Hematopoietic multipotent progenitor cell treated with erythropoietin and hydrocortisone succinate and interleukin-3 and kit ligand, for 4 days (in vitro differentiated cells): ENCODE results near the gene ALG3.
"Not testable (repeated sequence)": the region's sequence is repeated elsewhere in the genome, so short reads cannot be mapped to it uniquely, and the experiment has no call there.

Source experiments
- DNase-seq: peaks from one replicate; pipeline ENCODE4 v3.0.0-alpha.2; 2015

ALG3 gene

DNA sequence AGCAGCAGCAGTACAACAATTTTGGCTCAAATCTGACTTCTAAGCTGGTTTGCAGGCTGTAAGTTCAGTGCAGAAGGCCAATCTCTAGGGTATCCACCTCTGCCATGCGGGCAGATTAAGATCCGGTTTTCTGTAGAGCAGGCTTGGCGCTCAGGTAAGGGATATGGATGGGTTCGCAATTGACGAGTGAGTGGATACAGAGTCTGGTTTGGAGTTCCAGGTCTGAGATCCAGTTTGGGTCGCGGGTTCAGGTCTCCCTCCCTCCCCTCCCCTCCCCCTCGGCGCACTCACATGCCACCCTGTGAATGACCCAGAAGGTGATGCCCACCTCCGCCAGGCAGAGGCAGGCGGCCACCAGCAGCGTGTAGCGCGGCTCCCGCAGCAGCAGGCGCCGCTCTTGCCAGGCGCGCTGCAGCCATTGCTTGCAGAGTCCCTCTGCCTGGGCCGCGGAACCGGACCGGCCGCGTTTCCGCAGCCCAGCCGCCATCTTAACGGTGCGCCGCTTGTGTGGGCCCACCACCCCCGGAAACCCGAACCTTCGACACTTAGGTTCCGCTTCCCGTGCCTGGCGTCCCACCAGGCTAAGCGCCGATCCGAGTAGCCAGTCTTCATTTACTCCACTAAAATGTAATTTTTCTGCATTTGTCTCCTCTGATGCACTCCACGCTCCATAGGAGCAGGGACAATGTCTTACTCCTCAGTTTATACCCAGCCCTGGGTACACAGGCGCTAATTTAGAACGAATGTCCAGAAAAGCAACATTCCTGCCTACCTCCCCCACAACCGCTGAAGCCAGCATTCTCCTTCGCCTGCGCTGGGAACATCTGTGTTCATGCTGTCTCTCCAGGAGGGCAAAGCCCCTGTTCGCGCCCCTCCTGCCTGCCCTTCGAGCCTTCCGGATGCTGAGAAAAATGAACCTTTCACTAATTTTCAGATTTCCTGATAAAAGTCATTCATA, at the start of gene ALG3:
Gene ALG3, minus strand, starts transcription at position 509 of the 958 bp plus-strand sequence. Its CDS starts 22 bp downstream, at position 487.
- peak; percentile 94 for DNase-seq

DNA sequence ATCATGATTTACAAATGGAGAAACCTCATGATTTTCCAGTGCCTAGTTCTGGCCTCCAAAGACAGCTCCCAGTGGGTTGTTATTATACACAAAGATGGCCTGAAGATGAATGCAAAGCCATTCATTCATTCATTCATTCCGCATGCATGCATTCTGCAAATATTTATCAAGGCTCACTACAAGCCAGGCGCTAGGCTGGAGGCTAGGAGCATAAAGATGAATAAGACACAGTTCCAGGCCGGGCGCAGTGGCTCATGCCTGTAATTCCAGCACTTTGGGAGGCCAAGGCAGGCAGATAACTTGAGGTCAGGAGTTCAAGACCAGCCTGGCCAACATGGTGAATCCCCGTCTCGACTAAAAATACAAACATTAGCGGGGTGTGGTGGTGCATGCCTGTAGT, 47.9 kb upstream of the ALG3 start:
- DNase-seq, result no peak

- DNase-seq, result no peak
Measured at GRCh38 chr3:184295771-184296170, 47.0 kb upstream of the ALG3 start.

- DNase-seq, result no peak
Measured at GRCh38 chr3:184291738-184292445, 43.1 kb upstream of the ALG3 start.

DNA sequence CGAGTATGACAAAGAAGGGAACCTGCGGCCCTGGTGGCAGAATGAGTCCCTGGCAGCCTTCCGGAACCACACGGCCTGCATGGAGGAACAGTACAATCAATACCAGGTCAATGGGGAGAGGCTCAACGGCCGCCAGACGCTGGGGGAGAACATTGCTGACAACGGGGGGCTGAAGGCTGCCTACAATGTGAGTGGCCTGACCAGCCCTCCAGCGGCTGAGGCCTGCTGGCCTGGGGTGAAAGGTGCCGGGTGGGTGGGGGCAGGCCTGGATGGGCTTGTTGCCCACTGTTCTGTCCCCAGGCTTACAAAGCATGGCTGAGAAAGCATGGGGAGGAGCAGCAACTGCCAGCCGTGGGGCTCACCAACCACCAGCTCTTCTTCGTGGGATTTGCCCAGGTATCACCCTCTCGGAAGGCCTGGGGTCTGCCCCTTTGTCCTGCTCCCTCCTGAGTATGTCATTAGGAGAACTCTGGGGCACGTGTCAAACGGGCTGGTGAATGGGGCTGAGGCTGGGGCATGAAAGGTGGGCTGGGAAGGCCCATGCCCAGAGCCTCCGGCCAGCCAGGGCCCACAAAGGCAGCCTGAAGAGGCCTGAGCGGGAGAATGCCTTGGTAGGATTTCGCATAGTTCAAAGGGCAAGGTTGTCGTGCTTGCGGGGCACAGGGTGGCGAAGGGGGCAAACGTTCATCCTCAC, 42.4 kb upstream of the ALG3 start:
- DNase-seq, result no peak

GRCh38 chr3:184290331-184290730, 41.6 kb upstream of the ALG3 start:
- DNase-seq, result no peak

DNA sequence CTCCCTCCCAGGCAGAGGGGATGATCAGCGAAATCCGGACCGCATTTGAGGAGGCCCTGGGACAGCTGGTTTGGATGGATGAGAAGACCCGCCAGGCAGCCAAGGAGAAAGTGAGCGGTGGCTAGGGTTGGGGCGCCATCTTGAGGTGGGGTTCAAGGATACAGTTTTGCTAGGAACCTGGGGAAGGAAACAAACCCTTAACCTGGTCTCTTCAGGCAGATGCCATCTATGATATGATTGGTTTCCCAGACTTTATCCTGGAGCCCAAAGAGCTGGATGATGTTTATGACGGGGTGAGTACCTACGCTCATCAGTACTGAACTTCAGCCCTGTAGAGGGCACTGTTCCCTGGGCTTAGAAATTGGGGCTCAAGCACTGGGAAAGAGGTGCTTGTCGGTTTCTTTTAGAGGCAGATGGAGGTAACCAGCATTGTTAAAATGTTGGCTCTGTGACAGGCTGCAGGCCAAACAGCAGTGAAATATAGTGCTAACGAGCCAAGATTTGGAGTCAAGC, 40.7 kb upstream of the ALG3 start:
- DNase-seq, result peak; percentile 82

GRCh38 chr3:184284696-184285095, 35.9 kb upstream of the ALG3 start:
- peak; percentile 72 for DNase-seq

GRCh38 chr3:184283681-184284080, 34.9 kb upstream of the ALG3 start:
- no peak for DNase-seq

DNA sequence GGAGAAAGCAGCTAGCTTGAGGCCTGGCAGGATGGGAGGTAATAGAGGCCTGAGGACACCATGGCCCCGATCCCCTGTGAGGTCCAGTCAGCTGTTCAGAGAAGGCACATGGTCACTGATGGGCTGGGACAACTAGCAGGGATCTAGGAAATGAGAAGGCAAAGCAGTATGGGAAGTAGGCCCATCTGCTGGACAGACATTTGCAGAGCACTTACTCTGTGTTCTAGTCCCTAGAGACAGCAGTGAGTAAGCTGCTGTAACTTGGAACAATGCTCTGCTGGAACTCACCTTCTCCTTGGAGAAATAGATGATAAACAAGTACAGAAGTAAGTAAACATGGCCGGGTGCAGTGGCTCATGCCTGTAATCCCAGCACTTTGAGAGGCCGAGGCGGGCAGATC, 34.2 kb upstream of the ALG3 start:
- no peak for DNase-seq

- DNase-seq, result no peak
Measured at GRCh38 chr3:184277366-184277765, 28.6 kb upstream of the ALG3 start.

GRCh38 chr3:184275961-184276910, 27.5 kb upstream of the ALG3 start, which contains the start of gene ECE2:
ECE2 (plus strand) TSS chr3:184276022; CDS start chr3:184276154, 132 bp downstream.
- no peak for DNase-seq

DNA sequence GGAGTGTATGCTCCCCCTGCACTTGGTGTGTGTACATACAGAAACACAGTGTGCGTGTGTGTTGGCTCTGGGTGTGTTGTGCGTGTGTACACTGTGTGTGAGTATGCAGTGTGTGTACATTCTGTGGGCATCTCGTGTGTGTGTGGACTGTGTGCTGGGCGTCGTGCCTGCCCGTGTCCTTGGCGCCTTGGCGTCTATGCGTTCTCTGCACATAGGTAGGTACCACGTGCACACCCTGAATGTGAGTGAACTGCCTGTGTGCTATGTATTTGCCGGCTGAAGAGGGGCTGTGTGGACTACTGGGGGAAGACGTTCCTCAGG, 26.6 kb upstream of the ALG3 start:
- DNase-seq, result no peak

- DNase-seq, result no peak
Measured at GRCh38 chr3:184272269-184272668, 23.5 kb upstream of the ALG3 start.

- not testable (repeated sequence) for DNase-seq
Measured at GRCh38 chr3:184267249-184267648, 18.5 kb upstream of the ALG3 start.

- DNase-seq, result no peak
Measured at GRCh38 chr3:184262764-184263179, 14.0 kb upstream of the ALG3 start.

- peak; percentile 58 for DNase-seq
Measured at GRCh38 chr3:184261854-184262763, 13.3 kb upstream of the ALG3 start.

- peak; percentile 59 for DNase-seq
Measured at GRCh38 chr3:184261270-184261853, 12.6 kb upstream of the ALG3 start, which contains the start of gene CAMK2N2. CAMK2N2 (minus strand) TSS chr3:184261553; CDS start chr3:184261285, 268 bp downstream.

DNA sequence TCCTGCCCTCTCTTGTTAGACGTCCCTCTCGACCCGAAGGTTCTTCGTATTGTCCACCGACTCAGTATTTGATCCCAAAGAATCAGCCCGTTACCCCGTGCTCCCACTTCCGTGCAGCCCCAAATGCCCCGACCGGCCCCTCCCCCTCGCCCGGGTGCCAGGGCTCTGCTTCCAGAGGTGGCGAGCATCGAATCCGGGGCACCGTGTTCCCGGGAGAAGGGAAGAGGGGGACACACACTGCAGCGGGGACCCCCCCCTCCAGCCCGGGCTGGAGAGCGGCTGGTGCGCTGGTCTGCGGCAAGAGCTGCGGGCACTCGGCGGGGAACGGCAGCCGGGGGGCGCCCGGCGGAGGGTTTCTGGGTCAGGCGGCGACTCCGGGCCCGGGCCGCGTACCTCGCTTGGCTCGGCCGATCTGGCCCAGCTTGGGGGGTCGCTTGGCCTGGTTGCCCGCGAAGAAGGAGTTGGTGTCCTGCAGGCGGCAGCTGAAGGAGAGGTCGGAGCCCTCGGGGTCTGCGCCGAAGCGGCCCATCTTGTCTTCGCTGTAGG, 12.0 kb upstream of the ALG3 start:
- no peak for DNase-seq
